MM.1S (cell line): ENCODE data around the gene PPP1R9A.

Source experiments
- DNase-seq: peaks from one replicate; pipeline ENCODE4 v3.0.0-alpha.2; 2015
- H2AFZ ChIP-seq: fragments of 300-600 bp; sonication (generic); 2 replicates; pipeline ENCODE4 v1.6.0; 2016; ENCODE audit warnings: antibody characterized with exemption, low read length
- H3F3A ChIP-seq: fragments of 300-600 bp; sonication (generic); 2 replicates; pipeline ENCODE4 v1.6.1; 2016; ENCODE audit warnings: mild to moderate bottlenecking, antibody characterized with exemption, low read length, moderate library complexity, mixed read lengths; ENCODE audit not compliant: insufficient read depth
- H3K27ac ChIP-seq: fragments of 300-600 bp; sonication (generic); 2 replicates; pipeline ENCODE4 v1.5.1; 2016; ENCODE audit warnings: mild to moderate bottlenecking, low read length
- H3K27me3 ChIP-seq: fragments of 300-600 bp; sonication (generic); replicated peaks from 2 replicates; pipeline ENCODE4 v1.6.0; 2016; ENCODE audit warnings: low read length; ENCODE audit not compliant: insufficient read depth
- H3K36me3 ChIP-seq: fragments of 300-600 bp; sonication (generic); replicated peaks from 2 replicates; pipeline ENCODE4 v1.6.1; 2016; ENCODE audit warnings: mild to moderate bottlenecking, low read length, mixed read lengths; ENCODE audit not compliant: insufficient read depth
- H3K4me1 ChIP-seq: fragments of 300-600 bp; sonication (generic); 2 replicates; pipeline ENCODE4 v1.6.1; 2016; ENCODE audit warnings: low read length, mixed read lengths
- H3K4me2 ChIP-seq: fragments of 300-600 bp; sonication (generic); 2 replicates; pipeline ENCODE4 v1.6.0; 2016; ENCODE audit warnings: low read depth, low read length
- H3K4me3 ChIP-seq: fragments of 300-600 bp; sonication (generic); 2 replicates; pipeline ENCODE4 v1.5.1; 2016; ENCODE audit warnings: low read length, mixed read lengths
- H3K79me2 ChIP-seq: fragments of 300-600 bp; sonication (generic); 2 replicates; pipeline ENCODE4 v1.6.1; 2016; ENCODE audit warnings: mixed run types, low read length, mixed read lengths
- H3K9ac ChIP-seq: fragments of 300-600 bp; sonication (generic); 2 replicates; pipeline ENCODE4 v1.6.1; 2016; ENCODE audit warnings: low read length, mixed read lengths
- H3K9me2 ChIP-seq: fragments of 300-600 bp; sonication (generic); replicated peaks from 2 replicates; pipeline ENCODE4 v1.6.1; 2016; ENCODE audit warnings: mild to moderate bottlenecking, low read length, mixed read lengths; ENCODE audit not compliant: insufficient read depth
- H3K9me3 ChIP-seq: fragments of 300-600 bp; sonication (generic); replicated peaks from 2 replicates; pipeline ENCODE4 v1.6.1; 2016; ENCODE audit warnings: mild to moderate bottlenecking, low read length, mixed read lengths; ENCODE audit not compliant: insufficient read depth
- H4K20me1 ChIP-seq: fragments of 300-600 bp; sonication (generic); 2 replicates; pipeline ENCODE4 v1.6.1; 2016; ENCODE audit warnings: mild to moderate bottlenecking, low read length, moderate library complexity, mixed read lengths; ENCODE audit not compliant: insufficient read depth
- EZH2 ChIP-seq: fragments of 300-600 bp; sonication (generic); optimal IDR thresholded peaks from 2 replicates; pipeline ENCODE3; 2017; ENCODE audit warnings: low read depth, mild to moderate bottlenecking, antibody characterized with exemption, low read length, mixed read lengths
- EZH2phosphoT487 ChIP-seq: fragments of 300-600 bp; sonication (generic); IDR thresholded peaks from 2 replicates; pipeline ENCODE4 v1.6.1; 2018; ENCODE audit warnings: antibody characterized with exemption, low read length
- TF ChIP-seq, protein P1 (sequence below): fragments of 300-600 bp; sonication (generic); IDR thresholded peaks from 2 replicates; pipeline ENCODE4 v1.5.1; 2016; ENCODE audit warnings: antibody characterized with exemption, low read length, mixed read lengths

Gene PPP1R9A

DNA sequence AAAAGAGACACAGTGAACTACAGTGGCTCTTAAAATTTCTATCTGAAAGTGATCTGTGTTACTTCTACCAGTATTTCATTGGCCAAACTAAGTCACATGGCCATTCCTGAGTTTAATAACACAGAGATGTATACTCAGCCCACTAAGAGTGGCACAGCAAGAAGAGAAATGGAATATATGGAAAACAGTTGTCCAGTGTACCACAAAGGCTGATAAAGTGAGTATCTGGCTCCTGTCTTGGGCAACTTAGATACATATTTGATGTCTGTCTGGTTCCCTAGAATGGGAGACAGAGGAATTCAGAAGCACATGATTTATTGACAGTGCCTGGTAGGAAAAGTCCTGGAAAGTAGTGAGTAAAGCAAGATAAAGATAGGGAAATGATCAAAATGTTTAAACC is 427.1 kb downstream of the PPP1R9A start:
- Histone ChIP-seq H3K36me3 (no peaks in the 10 kb centered on the region), H4K20me1 (no peaks in the 10 kb centered on the region), H3K9me2 (no peaks in the 10 kb centered on the region), H3K9me3 (no peaks in the 10 kb centered on the region), H3K79me2 (no peaks in the 10 kb centered on the region), H3F3A (no peaks in the 10 kb centered on the region), H3K4me2 (no peak overlapping the region), H3K27me3 (peaks cover 17% of the 10 kb centered on the region), H3K27ac (no peak overlapping the region), H2AFZ (no peak overlapping the region), H3K4me1 (peaks cover 11% of the 10 kb centered on the region), H3K4me3 (no peak overlapping the region), H3K9ac (no peak overlapping the region)
- no peak for DNase-seq
- TF ChIP-seq, protein P1, sequence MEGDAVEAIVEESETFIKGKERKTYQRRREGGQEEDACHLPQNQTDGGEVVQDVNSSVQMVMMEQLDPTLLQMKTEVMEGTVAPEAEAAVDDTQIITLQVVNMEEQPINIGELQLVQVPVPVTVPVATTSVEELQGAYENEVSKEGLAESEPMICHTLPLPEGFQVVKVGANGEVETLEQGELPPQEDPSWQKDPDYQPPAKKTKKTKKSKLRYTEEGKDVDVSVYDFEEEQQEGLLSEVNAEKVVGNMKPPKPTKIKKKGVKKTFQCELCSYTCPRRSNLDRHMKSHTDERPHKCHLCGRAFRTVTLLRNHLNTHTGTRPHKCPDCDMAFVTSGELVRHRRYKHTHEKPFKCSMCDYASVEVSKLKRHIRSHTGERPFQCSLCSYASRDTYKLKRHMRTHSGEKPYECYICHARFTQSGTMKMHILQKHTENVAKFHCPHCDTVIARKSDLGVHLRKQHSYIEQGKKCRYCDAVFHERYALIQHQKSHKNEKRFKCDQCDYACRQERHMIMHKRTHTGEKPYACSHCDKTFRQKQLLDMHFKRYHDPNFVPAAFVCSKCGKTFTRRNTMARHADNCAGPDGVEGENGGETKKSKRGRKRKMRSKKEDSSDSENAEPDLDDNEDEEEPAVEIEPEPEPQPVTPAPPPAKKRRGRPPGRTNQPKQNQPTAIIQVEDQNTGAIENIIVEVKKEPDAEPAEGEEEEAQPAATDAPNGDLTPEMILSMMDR: no peak
- TF ChIP-seq EZH2 (no peak), EZH2phosphoT487 (no peak)

DNA sequence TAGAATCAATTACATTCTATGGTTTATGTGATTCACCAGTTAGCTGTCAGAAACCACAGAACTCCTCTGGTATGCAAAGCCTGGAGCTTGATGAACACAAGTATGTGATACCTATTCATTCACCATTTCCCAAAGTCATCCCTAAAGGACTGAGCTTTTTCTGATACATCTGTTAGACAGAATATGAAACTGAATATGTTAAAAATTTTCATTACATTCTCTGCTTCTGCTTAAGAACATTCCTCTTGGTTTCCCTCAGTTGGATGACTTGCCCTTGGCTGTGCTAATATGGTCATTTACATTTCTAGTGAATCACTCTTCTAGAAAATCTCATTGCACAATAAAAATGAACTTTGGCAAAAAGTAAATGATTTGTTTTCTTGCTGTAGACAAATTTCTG is 427.7 kb downstream of the PPP1R9A start:
- Histone ChIP-seq H3K9ac (no peak overlapping the region), H3F3A (no peaks in the 10 kb centered on the region), H3K4me3 (no peak overlapping the region), H2AFZ (no peak overlapping the region), H3K79me2 (no peaks in the 10 kb centered on the region), H3K36me3 (no peaks in the 10 kb centered on the region), H3K9me3 (no peaks in the 10 kb centered on the region), H3K4me2 (no peak overlapping the region), H3K4me1 (peaks cover 9% of the 10 kb centered on the region), H3K27me3 (peaks cover 12% of the 10 kb centered on the region), H3K27ac (no peak overlapping the region), H3K9me2 (no peaks in the 10 kb centered on the region), H4K20me1 (no peaks in the 10 kb centered on the region)
- no peak for DNase-seq
- TF ChIP-seq EZH2: no peak
- no peak for TF ChIP-seq EZH2phosphoT487
- TF ChIP-seq, protein P1: no peak

DNA sequence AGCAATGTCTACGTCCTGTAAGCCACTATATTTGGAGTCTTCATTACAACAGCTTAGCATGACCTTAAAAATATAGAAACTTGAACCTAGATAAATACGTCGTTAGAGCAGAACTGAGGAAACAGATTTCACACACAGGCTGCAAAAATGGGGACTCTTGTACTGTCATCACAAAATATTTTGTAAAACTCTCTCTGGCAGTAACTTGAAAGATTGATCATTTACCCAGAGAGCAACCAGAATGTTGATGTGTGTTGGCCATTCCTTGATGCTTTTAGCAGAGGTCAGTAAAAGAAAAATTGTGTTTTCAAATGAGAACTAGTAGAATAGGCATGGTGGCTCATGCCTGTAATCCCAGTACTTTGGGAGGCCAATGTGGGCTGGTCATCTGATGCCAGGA is 431.4 kb downstream of the PPP1R9A start:
- no peak overlapping the region for H3K9ac ChIP-seq
- no peaks in the 10 kb centered on the region for H3F3A ChIP-seq
- H3K36me3 ChIP-seq: no peaks in the 10 kb centered on the region
- TF ChIP-seq, protein P1: no peak
- TF ChIP-seq EZH2 (no peak), EZH2phosphoT487 (no peak)
- H4K20me1 ChIP-seq: no peaks in the 10 kb centered on the region
- no peak for DNase-seq
- H3K79me2 ChIP-seq: no peaks in the 10 kb centered on the region
- H3K4me1 ChIP-seq: no peaks in the 10 kb centered on the region
- H3K27me3 ChIP-seq: no peaks in the 10 kb centered on the region
- no peak overlapping the region for H2AFZ ChIP-seq
- no peaks in the 10 kb centered on the region for H3K9me2 ChIP-seq
- H3K4me3 ChIP-seq: no peak overlapping the region
- no peaks in the 10 kb centered on the region for H3K9me3 ChIP-seq
- H3K27ac ChIP-seq: no peak overlapping the region
- no peak overlapping the region for H3K4me2 ChIP-seq

DNA sequence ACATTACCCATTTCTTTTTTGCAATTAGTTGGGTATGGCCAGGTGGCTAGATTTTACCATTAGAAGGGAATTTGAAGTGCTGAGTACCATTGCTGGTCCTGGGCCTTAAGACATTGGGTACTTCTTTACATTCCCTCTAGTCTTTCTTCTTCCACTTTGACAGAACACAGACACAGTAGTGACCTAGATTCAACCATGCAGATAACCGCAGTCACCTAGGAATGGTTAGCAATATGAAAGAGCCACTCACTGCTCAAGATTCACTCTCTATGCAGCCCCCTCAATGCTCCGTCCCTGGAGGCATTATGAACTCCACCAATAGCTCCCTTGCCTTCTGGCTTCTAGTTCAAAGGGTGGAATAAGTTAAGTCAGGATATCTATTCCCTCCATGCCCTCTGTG is 433.1 kb downstream of the PPP1R9A start:
- Histone ChIP-seq H3K4me3 (no peak overlapping the region), H3K27me3 (no peaks in the 10 kb centered on the region), H3K27ac (no peak overlapping the region), H3K79me2 (no peaks in the 10 kb centered on the region), H3K9ac (no peak overlapping the region), H2AFZ (no peak overlapping the region), H3K36me3 (no peaks in the 10 kb centered on the region), H3K9me3 (no peaks in the 10 kb centered on the region), H3K9me2 (no peaks in the 10 kb centered on the region), H3F3A (no peaks in the 10 kb centered on the region), H3K4me1 (no peaks in the 10 kb centered on the region), H4K20me1 (no peaks in the 10 kb centered on the region), H3K4me2 (no peak overlapping the region)
- DNase-seq: no peak
- TF ChIP-seq EZH2phosphoT487 (no peak), EZH2 (no peak)
- TF ChIP-seq, protein P1: no peak
